ACHN (cell line): ENCODE results near the gene SCGB2A2.

Source experiments
- DNase-seq: peaks from one replicate; pipeline ENCODE4 v3.0.0-alpha.2; 2015
- in situ Hi-C: cut with HindIII; loops from 2 replicates; pipeline ENCODE4 v1.10.0; 2017; ENCODE audit warnings: low sequenced_read_pairs, low pct_ligation_motif_present, low pct_unique_long_range_greater_than_20kb

SCGB2A2 gene

DNA sequence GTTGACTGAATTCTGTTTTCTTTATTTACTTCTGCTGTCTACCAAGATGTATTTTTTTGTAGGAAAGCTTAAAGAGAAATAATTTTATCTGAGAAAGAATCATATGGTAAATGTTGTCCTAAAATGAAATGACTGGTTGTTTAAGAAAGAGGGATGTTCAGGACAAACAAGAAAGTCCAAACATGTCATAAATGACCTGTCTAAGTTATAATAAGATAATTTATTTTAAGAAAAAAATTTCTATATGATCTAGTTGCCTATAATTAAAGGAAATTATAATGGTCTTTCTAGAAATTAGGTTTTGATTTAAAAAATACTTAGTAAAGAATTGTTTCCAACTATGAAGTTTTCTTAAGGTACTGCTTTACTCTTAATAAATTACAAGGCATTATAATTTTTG lies 10.5 kb downstream of the SCGB2A2 start:
- no peak for DNase-seq
- in situ Hi-C loops = no loop called here

DNA sequence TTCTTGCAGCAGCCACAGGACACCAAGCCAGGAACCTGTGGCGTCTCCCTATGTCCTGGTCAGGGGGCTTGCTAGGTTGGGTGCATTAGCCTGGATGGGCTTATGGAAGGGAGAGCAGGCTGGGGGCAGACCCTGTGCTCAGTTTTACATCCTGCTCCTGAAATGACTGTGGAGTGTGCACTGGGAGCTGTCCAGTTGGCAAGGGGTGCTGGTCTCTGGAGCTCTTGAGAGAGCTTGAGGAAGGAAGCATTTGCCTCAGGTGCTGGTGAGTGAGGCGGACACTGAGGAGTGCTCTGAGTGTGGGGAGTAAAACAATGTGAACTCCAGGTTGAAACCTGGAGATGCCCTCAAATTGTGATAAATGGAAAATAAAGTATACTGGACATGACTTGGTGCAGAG lies 25.5 kb downstream of the SCGB2A2 start:
- DNase-seq = peak; percentile 15
- in situ Hi-C loops = no loop called here

DNA sequence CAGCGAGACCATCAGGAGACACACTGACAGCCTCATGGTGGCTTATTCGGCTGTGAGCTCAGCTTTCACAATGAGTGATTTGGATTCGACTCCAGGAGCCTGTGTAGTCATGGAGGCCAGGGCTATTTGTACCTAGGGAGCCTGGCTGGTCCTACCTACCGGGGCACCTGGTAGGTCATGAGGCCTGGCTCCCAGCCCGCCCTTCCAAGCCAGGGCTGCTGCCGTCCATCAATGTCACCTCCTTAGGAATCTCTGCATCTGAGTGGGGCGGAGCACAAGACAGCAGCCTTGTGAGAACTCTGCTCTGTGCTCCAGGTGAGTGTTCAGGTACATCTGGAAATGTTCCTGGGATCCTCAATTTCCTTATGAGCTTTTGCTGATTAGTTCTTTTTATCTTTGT lies 29.0 kb downstream of the SCGB2A2 start, which contains the start of gene SCGB1D4:
Gene SCGB1D4 (minus strand): TSS at position 101 of the 400 bp plus-strand sequence. CDS start 65 bp downstream, at position 36.
- DNase-seq = no peak
- in situ Hi-C loops = no loop called here

DNA sequence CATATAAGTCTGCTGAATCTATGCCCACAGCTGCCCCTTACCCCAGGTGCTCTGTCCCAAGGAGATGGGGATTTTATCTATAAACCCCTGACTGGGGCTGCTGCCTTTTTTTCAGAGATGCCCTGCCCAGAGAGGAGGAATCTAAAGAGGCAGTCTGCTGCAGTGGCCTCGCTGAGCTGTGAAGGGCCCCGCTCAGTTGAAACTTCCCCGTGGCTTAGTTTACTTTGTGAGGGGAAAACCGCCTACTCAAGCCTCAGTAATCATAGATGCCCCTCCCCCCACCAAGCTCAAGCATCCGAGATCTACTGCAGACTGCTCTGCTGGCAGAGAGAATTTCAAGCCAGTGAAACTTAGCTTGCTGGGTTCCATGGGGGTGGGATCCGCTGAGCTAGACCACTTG lies 36.3 kb downstream of the SCGB2A2 start:
- DNase-seq = no peak
- in situ Hi-C loops = no loop called here

DNA sequence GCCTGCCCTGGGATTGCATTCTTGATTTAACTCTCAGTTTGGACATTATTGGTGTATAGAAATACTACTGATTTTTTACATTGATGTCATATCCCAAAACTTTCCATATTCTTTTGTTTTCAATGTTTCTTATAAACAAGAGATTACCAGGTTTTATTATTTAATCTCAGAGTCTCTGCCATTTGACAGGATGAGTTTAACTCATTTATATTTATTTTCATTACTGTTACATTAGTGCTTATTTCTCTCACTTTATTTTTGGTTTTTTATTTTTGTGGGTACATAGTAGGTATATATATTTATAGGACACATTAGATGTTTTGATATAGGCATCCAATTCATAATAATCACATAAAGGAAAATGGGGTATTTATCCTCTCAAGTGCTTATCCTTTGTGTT lies 38.0 kb downstream of the SCGB2A2 start:
- in situ Hi-C loops = no loop called here
- no peak for DNase-seq

DNA sequence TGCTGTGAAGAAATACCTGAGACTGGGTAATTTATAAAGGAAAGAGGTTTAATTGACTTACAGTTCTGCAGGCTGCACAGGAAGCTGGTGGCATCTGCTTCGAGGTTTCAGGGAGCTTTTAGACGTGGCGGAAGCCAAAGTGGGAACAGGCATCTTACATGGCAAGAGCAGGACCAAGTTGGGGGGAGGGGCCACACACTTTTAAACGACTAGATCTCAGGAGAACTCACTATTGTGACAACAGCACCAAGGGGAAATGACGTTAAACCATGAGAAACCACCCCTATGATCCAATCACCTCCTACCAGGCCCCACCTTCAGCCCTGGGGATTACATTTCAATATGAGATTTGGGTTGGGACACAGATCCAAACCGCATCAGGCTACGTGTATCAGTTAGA lies 40.0 kb downstream of the SCGB2A2 start:
- in situ Hi-C loops = no loop called here
- no peak for DNase-seq

DNA sequence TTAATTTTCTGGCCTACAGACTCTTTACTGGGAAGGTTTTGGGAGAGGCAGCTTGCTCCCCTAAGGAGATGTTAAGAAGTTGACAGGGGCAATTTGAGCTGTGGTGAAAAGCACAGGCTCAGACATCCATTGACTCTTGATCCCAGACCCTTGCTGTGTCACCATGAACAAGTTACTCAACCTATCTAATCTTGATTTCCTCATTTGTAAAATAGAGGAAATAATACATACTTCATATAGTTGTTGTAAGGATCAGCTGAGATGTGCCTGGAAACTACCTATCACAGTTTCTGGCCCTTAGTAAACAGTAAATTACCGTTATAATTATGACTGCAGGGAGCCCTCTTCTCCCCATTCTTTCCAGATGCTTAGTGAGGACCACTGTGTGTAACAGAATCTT lies 45.5 kb downstream of the SCGB2A2 start:
- no peak for DNase-seq
- in situ Hi-C loops = no loop called here

DNA sequence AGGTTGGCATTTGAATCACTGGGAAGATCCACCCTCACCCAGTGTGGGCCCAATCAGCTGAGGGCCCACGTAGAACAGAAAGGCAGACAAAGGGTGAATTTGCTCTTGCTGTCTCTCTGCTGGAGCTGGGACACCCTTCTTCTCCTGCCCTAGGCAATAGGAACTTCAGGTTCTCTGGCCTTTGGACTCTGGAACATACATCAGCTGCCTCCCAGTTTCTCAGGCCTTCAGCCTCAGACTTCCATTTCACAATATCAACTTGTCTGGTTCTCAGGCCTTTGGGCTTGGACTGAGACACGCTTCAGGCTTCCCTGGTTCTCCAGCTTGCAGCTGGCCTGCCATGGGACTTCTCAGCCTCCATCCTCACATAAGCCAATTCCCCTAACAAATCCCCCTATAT lies 52.6 kb downstream of the SCGB2A2 start:
- in situ Hi-C loops = no loop called here
- DNase-seq = no peak
